Measurements from ENCODE around the gene ACMSD. TPM values are rescaled to one million over a fixed set of nuclear protein-coding genes. Genes with fewer than 3 reads are reported as not detected.
A peak's percentile ranks its signal among the peaks of the same experiment; 100 is the strongest.
"Not testable (repeated sequence)": the region's sequence is repeated elsewhere in the genome, so short reads cannot be mapped to it uniquely, and the experiment has no call there.

The ACMSD gene
- polyA plus RNA-seq, 4 donors: 1.1 to 40.9 (median 31.7) TPM

GRCh38 chr2:134846213-134846612 is 7.8 kb downstream of the ACMSD start:
- DNase-seq (ENCODE audit: low read depth in 4 of 4, low spot score in 3 of 4): no peak

- not testable (repeated sequence) for DNase-seq (ENCODE audit: low read depth in 4 of 4, low spot score in 3 of 4)
Measured at GRCh38 chr2:134847582-134847981, 9.2 kb downstream of the ACMSD start.

GRCh38 chr2:134852518-134852917 is 14.1 kb downstream of the ACMSD start:
- no peak for DNase-seq (ENCODE audit: low read depth in 4 of 4, low spot score in 3 of 4)

GRCh38 chr2:134855709-134856108 is 17.3 kb downstream of the ACMSD start:
- DNase-seq (ENCODE audit: low read depth in 4 of 4, low spot score in 3 of 4): no peak

- no peak for DNase-seq (ENCODE audit: low read depth in 4 of 4, low spot score in 3 of 4)
Measured at GRCh38 chr2:134858245-134858644, 19.8 kb downstream of the ACMSD start.

- no peak for DNase-seq (ENCODE audit: low read depth in 4 of 4, low spot score in 3 of 4)
Measured at GRCh38 chr2:134861173-134861572, 22.8 kb downstream of the ACMSD start.

GRCh38 chr2:134862069-134862468 is 23.7 kb downstream of the ACMSD start:
- no peak for DNase-seq (ENCODE audit: low read depth in 4 of 4, low spot score in 3 of 4)

GRCh38 chr2:134862674-134863073 is 24.3 kb downstream of the ACMSD start:
- no peak for DNase-seq (ENCODE audit: low read depth in 4 of 4, low spot score in 3 of 4)

GRCh38 chr2:134863446-134863845 is 25.0 kb downstream of the ACMSD start:
- no peak for DNase-seq (ENCODE audit: low read depth in 4 of 4, low spot score in 3 of 4)

- DNase-seq (ENCODE audit: low read depth in 4 of 4, low spot score in 3 of 4): no peak
Measured at GRCh38 chr2:134865067-134865787, 26.8 kb downstream of the ACMSD start.

GRCh38 chr2:134866498-134867099 is 28.2 kb downstream of the ACMSD start:
- no peak for DNase-seq (ENCODE audit: low read depth in 4 of 4, low spot score in 3 of 4)

- DNase-seq (ENCODE audit: low read depth in 4 of 4, low spot score in 3 of 4): no peak
Measured at GRCh38 chr2:134869946-134870736, 31.7 kb downstream of the ACMSD start.

GRCh38 chr2:134873152-134873551 is 34.7 kb downstream of the ACMSD start:
- DNase-seq (ENCODE audit: low read depth in 4 of 4, low spot score in 3 of 4): no peak

- DNase-seq (ENCODE audit: low read depth in 4 of 4, low spot score in 3 of 4): no peak
Measured at GRCh38 chr2:134875309-134875708, 36.9 kb downstream of the ACMSD start.

- DNase-seq (ENCODE audit: low read depth in 4 of 4, low spot score in 3 of 4): no peak
Measured at GRCh38 chr2:134882773-134883172, 44.4 kb downstream of the ACMSD start.

GRCh38 chr2:134883552-134884293 is 45.3 kb downstream of the ACMSD start:
- no peak for DNase-seq (ENCODE audit: low read depth in 4 of 4, low spot score in 3 of 4)

GRCh38 chr2:134884435-134884834 is 46.0 kb downstream of the ACMSD start:
- no peak for DNase-seq (ENCODE audit: low read depth in 4 of 4, low spot score in 3 of 4)

- DNase-seq (ENCODE audit: low read depth in 4 of 4, low spot score in 3 of 4): peak in 1 of 4 donors; percentile 10
Measured at GRCh38 chr2:134892282-134893035, 54.0 kb downstream of the ACMSD start.

GRCh38 chr2:134897932-134898331 is 59.5 kb downstream of the ACMSD start:
- no peak for DNase-seq (ENCODE audit: low read depth in 4 of 4, low spot score in 3 of 4)

- DNase-seq (ENCODE audit: low read depth in 4 of 4, low spot score in 3 of 4): no peak
Measured at GRCh38 chr2:134899204-134899603, 60.8 kb downstream of the ACMSD start.
